Fibroblast of mammary gland (primary cell): Measurements from ENCODE around the gene ERMARD.

Source experiments
- DNase-seq: peaks from one replicate; pipeline ENCODE4 v3.0.0-alpha.2; 2010; ENCODE audit warnings: low read depth
- H3K4me3 ChIP-seq: 2 replicates; pipeline ENCODE4 v1.5.1; 2011; ENCODE audit warnings: low read depth, mild to moderate bottlenecking, low read length, moderate library complexity; ENCODE audit not compliant: control insufficient read depth
- CTCF ChIP-seq: conservative IDR thresholded peaks from 2 replicates; pipeline ENCODE4 v1.5.1; 2011; ENCODE audit warnings: low read depth, low read length, inconsistent platforms; ENCODE audit not compliant: control insufficient read depth, insufficient read depth

Gene ERMARD

DNA sequence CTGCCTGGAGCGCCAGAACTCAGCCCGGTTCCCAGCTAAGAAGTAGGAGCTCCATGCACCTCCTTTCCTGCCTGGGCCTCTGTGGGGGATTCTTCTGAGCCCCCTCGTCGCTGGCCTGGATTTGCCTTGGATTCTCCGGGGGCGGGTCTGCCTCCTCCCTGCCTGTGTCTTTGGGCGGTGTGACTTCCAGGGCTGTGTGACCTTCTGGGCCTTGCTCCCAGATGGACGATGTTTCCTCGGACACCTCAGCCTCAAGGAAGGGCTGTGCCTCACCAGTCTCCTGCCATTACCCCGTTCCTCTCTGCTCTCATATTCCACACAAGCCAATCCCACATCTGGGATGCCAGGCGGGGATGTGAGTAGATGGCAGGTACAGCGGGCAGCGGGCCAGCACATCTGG is 76.8 kb downstream of the ERMARD start:
- TF ChIP-seq CTCF, result no peak
- no peak for DNase-seq
- H3K4me3 ChIP-seq, result no peak overlapping the region

- H3K4me3 ChIP-seq, result no peak overlapping the region
- no peak for DNase-seq
- no peak for TF ChIP-seq CTCF
Measured at GRCh38 chr6:169829786-169830185, 78.4 kb downstream of the ERMARD start.

GRCh38 chr6:169830876-169831275 is 79.5 kb downstream of the ERMARD start:
- TF ChIP-seq CTCF, result no peak
- DNase-seq, result no peak
- H3K4me3 ChIP-seq, result no peak overlapping the region
